ENCODE results near the gene BCL7A.

BCL7A gene

GRCh38 chr12:121990692-121991603 lies 30.7 kb upstream of the BCL7A start:
- no peak overlapping the region for H3K9ac ChIP-seq (ENCODE audit: low read depth, low read length)
- H3K4me1 ChIP-seq (ENCODE audit: insufficient read depth, low read length), result no peaks in the 10 kb centered on the region
- no peaks in the 10 kb centered on the region for H3K36me3 ChIP-seq (ENCODE audit: insufficient read depth, low read length)
- no peaks in the 10 kb centered on the region for H3K9me3 ChIP-seq (ENCODE audit: control insufficient read depth, insufficient read depth, low read length)

- Histone ChIP-seq H3K9ac (ENCODE audit: low read depth, low read length) (no peak overlapping the region), H3K4me1 (ENCODE audit: insufficient read depth, low read length) (no peaks in the 10 kb centered on the region; the same call in 1 of the 2 replicates), H3K36me3 (ENCODE audit: insufficient read depth, low read length) (no peaks in the 10 kb centered on the region), H3K9me3 (ENCODE audit: control insufficient read depth, insufficient read depth, low read length) (no peaks in the 10 kb centered on the region)
Measured at GRCh38 chr12:121992059-121992879, 29.4 kb upstream of the BCL7A start.

- H3K9me3 ChIP-seq (ENCODE audit: control insufficient read depth, insufficient read depth, low read length), result 0 out of 2 replicates have a peak, but pooled peaks cover 4% of the 10 kb centered on the region
- no peak overlapping the region for H3K9ac ChIP-seq (ENCODE audit: low read depth, low read length)
- no peaks in the 10 kb centered on the region for H3K36me3 ChIP-seq (ENCODE audit: insufficient read depth, low read length)
- no peaks in the 10 kb centered on the region; the same call in 1 of the 2 replicates for H3K4me1 ChIP-seq (ENCODE audit: insufficient read depth, low read length)
Measured at GRCh38 chr12:121996050-121996944, 25.4 kb upstream of the BCL7A start.

GRCh38 chr12:121996945-121997612 lies 24.6 kb upstream of the BCL7A start:
- no peaks in the 10 kb centered on the region for H3K36me3 ChIP-seq (ENCODE audit: insufficient read depth, low read length)
- H3K9ac ChIP-seq (ENCODE audit: low read depth, low read length), result no peak overlapping the region
- H3K4me1 ChIP-seq (ENCODE audit: insufficient read depth, low read length), result no peaks in the 10 kb centered on the region; the same call in 1 of the 2 replicates
- 0 out of 2 replicates have a peak, but pooled peaks cover 4% of the 10 kb centered on the region for H3K9me3 ChIP-seq (ENCODE audit: control insufficient read depth, insufficient read depth, low read length)

GRCh38 chr12:122001466-122002209 lies 20.0 kb upstream of the BCL7A start:
- Histone ChIP-seq H3K9me3 (ENCODE audit: control insufficient read depth, insufficient read depth, low read length) (0 out of 2 replicates have a peak, but pooled peaks cover 4% of the 10 kb centered on the region), H3K4me1 (ENCODE audit: insufficient read depth, low read length) (no peaks in the 10 kb centered on the region; the same call in 1 of the 2 replicates), H3K36me3 (ENCODE audit: insufficient read depth, low read length) (no peaks in the 10 kb centered on the region), H3K9ac (ENCODE audit: low read depth, low read length) (no peak overlapping the region)

- no peak overlapping the region for H3K9ac ChIP-seq (ENCODE audit: low read depth, low read length)
- H3K36me3 ChIP-seq (ENCODE audit: insufficient read depth, low read length), result no peaks in the 10 kb centered on the region
- H3K4me1 ChIP-seq (ENCODE audit: insufficient read depth, low read length), result no peaks in the 10 kb centered on the region
- H3K9me3 ChIP-seq (ENCODE audit: control insufficient read depth, insufficient read depth, low read length), result 0 out of 2 replicates have a peak, but pooled peaks cover 4% of the 10 kb centered on the region
Measured at GRCh38 chr12:122003651-122004611, 17.8 kb upstream of the BCL7A start.

GRCh38 chr12:122004633-122005071 lies 17.0 kb upstream of the BCL7A start:
- H3K4me1 ChIP-seq (ENCODE audit: insufficient read depth, low read length), result no peaks in the 10 kb centered on the region
- H3K9ac ChIP-seq (ENCODE audit: low read depth, low read length), result no peak overlapping the region
- no peaks in the 10 kb centered on the region for H3K36me3 ChIP-seq (ENCODE audit: insufficient read depth, low read length)
- no peaks in the 10 kb centered on the region for H3K9me3 ChIP-seq (ENCODE audit: control insufficient read depth, insufficient read depth, low read length)

- H3K36me3 ChIP-seq (ENCODE audit: insufficient read depth, low read length), result no peaks in the 10 kb centered on the region
- no peaks in the 10 kb centered on the region for H3K4me1 ChIP-seq (ENCODE audit: insufficient read depth, low read length)
- no peaks in the 10 kb centered on the region for H3K9me3 ChIP-seq (ENCODE audit: control insufficient read depth, insufficient read depth, low read length)
- H3K9ac ChIP-seq (ENCODE audit: low read depth, low read length), result no peak overlapping the region
Measured at GRCh38 chr12:122005252-122005776, 16.4 kb upstream of the BCL7A start.

GRCh38 chr12:122006186-122006926 lies 15.3 kb upstream of the BCL7A start:
- Histone ChIP-seq H3K9ac (ENCODE audit: low read depth, low read length) (no peak overlapping the region), H3K4me1 (ENCODE audit: insufficient read depth, low read length) (no peaks in the 10 kb centered on the region), H3K9me3 (ENCODE audit: control insufficient read depth, insufficient read depth, low read length) (no peaks in the 10 kb centered on the region), H3K36me3 (ENCODE audit: insufficient read depth, low read length) (no peaks in the 10 kb centered on the region)

GRCh38 chr12:122009741-122010140 lies 11.9 kb upstream of the BCL7A start:
- H3K9ac ChIP-seq (ENCODE audit: low read depth, low read length), result no peak overlapping the region
- no peaks in the 10 kb centered on the region for H3K36me3 ChIP-seq (ENCODE audit: insufficient read depth, low read length)
- H3K9me3 ChIP-seq (ENCODE audit: control insufficient read depth, insufficient read depth, low read length), result no peaks in the 10 kb centered on the region
- H3K4me1 ChIP-seq (ENCODE audit: insufficient read depth, low read length), result no peaks in the 10 kb centered on the region

GRCh38 chr12:122012184-122012583 lies 9.5 kb upstream of the BCL7A start:
- Histone ChIP-seq H3K36me3 (ENCODE audit: insufficient read depth, low read length) (no peaks in the 10 kb centered on the region), H3K4me1 (ENCODE audit: insufficient read depth, low read length) (no peaks in the 10 kb centered on the region), H3K9ac (ENCODE audit: low read depth, low read length) (no peak overlapping the region), H3K9me3 (ENCODE audit: control insufficient read depth, insufficient read depth, low read length) (no peaks in the 10 kb centered on the region)

All from ES-I3 (cell line).